HUDEP-2 (cell line): Measurements from ENCODE around the gene DHRS3.

Source experiments
- DNase-seq, 76 experiments: peaks; one replicate each; lab custom pipeline; 2025; ENCODE audit not compliant: unreplicated experiment in 76 of 76; lab: John Stamatoyannopoulos, UW

The DHRS3 gene

GRCh38 chr1:12556368-12556930 lies 61.6 kb downstream of the DHRS3 start:
- no peak for DNase-seq

DNA sequence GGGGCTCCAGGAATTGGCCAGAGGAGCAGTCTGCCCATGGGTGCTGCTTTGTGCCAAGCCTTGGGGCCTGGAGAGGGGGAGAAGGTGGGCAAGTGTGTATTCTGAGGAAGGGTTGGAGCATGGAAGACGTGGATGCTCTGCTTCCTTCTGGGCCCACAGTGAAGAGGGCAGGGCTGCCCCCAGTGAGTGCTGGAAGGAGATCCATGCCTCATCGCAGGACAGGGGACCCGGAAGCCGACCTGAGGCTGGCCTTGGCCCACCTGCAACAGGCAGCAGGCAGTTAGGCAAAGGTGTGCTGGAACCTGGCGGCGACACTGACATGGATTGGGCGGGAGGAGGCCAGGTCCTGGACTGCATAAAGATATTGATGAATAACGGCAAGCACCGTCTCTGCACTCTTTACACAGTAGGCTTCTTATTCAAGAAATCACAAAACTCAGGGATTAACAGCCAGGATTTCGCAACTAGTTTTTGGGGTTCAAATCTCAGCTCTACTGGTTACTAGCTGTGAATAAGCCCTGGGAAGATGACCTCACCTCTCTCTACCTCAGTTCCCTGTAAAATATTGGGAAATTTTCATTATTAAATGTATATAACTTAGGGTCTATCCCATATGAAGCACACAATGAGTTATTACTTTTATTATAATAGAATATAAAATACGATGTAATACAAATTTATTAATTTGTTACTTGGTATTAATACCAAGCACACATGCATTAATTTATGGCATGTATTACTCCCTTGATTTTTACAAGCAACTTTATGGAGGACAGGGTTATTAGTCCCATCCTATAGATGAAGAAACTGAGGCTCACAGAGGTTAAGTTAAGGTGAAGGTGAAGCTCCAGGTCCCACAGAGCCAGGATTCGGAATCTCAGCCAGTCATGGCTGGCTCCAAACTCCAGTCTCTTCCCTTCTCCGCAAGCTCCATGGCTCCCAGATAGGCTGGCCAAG lies 62.3 kb downstream of the DHRS3 start:
- DNase-seq: no peak

DNA sequence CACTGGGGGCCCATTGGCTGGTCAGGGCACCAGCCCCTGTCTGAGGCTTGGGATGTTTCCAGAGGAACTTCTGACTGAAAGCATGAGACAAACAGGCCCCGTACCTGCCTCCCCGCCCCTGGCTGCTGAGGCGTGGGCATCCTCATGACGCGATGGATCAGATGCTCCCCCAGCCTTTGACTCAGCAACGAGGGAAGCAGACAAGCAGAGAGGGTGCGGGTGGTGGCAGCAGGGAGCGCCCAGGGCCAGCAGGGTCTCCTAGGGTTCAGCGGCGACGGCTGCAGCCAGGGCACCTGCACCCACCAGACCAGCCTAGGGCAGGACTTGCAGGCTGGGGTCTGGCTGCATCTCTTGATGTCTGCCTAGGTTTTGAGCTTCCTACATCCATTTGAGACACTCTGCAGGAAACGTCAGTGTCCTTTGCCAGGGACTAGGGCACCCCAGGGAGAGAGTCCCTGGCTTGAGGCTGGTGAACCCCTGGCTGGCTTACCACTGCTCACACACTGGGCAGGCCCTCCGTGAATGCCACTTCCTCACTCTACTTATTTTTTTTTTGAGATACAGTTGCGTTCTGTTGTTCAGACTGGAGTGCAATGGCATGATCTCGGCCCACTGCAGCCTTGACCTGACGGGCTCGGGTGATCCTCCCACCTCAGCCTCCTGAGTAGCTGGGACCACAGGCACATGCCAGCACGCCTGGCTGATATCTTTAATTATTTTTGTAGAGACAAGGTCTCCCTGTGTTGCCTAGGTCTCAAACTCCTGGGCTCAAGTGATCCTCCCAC lies 63.3 kb downstream of the DHRS3 start:
- DNase-seq: no peak

GRCh38 chr1:12553963-12554362 lies 64.0 kb downstream of the DHRS3 start:
- no peak for DNase-seq

GRCh38 chr1:12552951-12553921 lies 64.8 kb downstream of the DHRS3 start:
- DNase-seq: no peak

GRCh38 chr1:12552111-12552888 lies 65.7 kb downstream of the DHRS3 start:
- no peak for DNase-seq

DNA sequence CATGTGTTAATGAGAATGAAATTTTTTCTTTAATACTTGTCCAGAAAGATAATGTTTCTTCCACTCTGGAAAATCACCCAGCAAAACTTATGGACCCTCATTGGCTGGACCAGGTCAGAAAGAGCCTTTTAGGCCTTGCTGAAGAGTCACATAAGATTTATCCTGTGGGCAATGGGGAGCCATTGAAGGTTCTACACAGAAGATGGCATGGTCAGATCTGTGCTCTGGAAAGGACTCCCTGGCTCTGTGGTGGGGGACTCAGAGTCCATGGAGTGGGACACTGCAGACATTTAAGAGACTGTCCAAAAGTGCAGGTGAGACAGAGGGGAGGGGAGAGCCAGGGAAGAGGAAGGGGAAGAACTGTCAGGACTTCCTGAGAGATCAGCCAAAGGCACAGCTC lies 66.4 kb downstream of the DHRS3 start:
- DNase-seq: no peak

DNA sequence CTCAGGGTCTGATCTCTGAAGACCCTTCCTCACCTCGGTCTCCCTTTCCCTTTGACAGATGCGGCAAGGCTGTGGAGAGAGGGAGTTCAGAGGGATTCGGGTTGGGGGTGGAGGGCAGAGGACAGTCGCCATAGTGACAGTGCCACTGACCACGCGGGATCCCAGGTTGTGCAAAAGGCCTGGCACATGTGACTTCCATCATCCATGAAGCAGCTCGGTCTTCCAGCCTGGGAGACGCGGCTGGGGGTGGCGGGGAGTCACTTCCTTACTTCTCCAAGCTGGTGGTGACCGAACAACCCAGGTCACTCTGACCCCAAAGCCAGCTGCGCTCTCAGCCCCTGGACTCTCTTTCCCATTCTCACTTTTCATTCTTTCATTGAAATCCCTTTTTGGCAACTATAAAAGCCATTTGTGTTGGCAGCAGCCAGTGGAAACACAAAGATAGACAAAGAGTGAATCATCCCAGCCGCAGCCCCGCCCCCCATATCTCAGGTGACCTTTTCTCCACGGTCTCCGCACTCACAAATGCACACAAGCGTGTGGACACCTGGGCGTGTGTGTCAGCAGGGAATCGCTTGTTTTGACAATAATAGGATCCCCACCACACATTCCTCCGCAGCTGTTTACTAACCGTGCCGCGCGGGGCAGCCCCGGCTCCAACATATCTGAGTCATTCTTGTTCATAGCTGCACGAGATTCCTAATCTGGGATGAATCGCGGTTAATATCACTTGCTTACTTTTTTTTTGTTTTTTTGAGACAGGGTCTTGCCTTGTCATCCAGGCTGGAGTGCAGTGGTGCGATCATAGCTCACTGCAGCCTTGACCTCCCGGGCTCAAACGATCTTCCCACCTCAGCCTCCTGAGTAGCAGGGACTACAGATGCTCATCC lies 68.3 kb downstream of the DHRS3 start:
- peak in 12 of 76 experiments; percentile 3 to 30 (median 12) for DNase-seq

GRCh38 chr1:12548973-12549459 lies 69.0 kb downstream of the DHRS3 start:
- no peak for DNase-seq

- no peak for DNase-seq
Measured at GRCh38 chr1:12548279-12548972, 69.6 kb downstream of the DHRS3 start.

DNA sequence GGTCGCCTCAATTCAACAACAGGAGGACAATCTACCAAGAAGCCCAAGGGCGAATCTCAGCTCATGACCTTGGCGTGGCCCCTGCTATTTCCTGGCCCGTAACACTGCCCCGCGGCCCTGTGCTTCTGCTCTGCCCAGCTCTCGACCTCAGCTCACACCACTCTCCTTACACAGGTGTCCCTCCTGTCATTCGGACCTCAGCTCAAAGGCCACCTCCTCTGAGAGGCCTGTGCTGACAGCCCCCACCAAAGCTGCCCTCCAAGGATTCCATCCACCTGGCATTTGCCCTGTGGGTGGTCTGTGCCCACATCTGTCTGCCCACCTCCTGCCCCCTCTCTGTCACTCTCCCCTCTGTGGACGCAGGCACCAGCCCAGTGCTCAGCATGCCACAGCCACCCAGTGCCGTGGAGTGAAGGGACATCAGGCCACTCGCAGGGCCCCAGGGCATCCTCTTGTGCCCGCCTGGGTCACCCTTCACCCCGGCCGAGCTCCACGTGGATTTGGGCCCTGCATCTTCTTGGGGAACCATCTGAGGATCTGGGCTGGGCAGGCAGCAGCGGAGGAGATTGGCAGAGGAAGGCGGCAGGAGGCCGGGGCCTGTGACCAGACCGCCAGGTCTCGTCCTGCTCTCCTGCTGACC lies 70.3 kb downstream of the DHRS3 start:
- DNase-seq: no peak

DNA sequence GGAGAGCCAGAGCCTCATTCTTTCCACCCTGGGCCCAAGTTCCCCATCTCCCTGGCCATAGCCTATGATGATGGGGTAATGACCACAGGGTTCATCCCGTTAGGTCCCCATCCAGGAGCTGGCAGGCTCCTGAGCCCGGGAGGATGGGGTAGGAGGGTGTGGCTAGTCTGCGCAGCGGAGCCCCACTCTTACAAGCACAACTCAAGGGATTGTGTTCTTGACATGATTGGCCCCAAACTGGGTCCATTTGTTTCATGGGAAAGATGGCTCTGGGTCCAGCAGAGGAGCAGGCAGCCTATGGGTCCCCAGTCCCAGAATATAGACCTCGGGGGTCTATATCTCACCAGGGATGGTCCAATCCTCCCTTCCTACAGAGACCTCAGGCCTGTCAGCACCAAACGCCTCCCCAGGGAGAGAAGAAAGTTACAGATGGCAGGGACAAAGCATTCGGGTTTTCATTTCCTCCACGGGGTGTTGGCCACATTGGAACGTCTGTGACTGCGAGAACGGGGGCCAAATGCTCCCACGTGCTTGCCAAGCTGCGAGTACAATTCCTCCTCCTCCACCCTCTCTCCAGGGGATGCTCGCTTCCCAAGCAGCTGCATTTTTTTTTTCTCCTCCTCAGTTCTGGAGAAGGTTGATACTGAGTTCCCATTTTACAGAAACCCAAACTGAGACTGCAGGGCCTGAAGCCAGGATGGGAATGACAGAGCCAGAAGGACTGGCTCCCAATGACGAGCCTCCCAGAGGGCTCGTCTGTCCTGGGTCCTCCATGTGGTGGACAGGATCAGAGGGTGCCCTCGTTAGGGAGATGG lies 71.0 kb downstream of the DHRS3 start:
- DNase-seq: no peak

DNA sequence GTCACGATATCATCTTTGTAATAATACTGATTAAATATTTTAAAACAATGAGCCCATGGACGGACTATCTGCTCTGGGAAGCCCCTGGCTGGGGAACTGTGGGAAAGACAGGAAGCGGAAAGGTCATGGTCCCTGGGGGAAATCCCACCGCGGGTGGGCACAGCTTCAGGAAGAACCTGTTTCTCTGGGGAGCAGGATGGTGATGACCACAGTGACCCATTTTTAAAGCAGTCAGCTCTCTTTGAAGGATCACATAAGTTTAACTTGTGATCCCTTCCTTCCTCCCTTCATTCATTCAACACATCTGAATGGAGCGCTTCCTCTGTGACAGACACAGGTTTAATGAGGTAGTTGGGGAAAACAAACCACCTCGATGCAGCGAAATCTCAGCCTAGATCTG lies 73.0 kb downstream of the DHRS3 start:
- no peak for DNase-seq

DNA sequence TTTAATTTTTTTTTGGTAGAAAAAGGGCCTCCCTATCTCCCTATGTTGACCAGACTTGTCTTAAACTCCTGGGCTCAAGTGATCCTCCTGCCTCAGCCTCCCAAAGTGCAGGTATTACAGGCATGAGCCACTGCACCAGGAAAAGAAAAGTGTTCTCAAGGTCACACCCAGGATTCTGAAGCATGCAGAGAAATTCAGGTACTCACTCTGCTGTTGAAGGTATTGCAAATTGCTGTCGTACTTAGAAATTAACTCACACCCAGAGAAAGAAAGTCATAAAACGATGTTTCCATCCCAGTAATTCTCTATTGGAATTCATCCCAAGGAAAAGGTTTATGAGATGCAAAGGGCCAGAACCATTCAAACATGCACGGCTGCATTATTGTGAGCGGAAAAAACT lies 73.7 kb downstream of the DHRS3 start:
- DNase-seq: no peak

DNA sequence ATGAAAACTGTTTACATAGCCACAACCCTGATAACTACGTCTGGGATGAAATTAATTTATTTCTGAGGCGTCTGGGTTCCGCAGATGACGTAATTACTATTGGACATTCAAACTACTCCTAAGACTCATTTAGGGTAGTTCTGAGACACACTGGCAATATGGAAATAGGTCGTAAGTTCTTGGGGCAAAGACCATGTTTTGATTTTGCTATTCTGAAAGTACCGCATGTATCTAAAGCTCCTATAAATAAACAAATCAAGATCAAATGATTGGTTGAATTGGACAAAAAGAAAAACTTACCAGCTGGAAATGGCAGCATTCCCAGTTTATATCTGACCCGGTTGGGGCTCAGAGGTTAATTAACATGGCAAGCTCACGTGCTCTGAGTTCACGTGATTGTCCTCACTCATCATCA lies 74.3 kb downstream of the DHRS3 start:
- no peak for DNase-seq
